Peyer's patch (tissue), 4 donors: ENCODE results near the gene ETV2.

Experiments
- POLR2A ChIP-seq, 2 donors: fragments of 450-650 bp; IDR thresholded peaks; one replicate each; pipeline ENCODE4 v1.5.1; 2017; ENCODE audit warnings: antibody characterized with exemption in 2 of 2, mild to moderate bottlenecking in 2 of 2, moderate library complexity in 2 of 2
- TF ChIP-seq, protein P1 (sequence below), 6 experiments: fragments of 450-650 bp in 4 of 6; fragments of 200-600 bp in 2 of 6; sonication (generic) in 1 of 6; IDR thresholded peaks; one replicate each; pipeline ENCODE4 v1.5.1; 2017 to 2019; ENCODE audit warnings: antibody characterized with exemption in 6 of 6, mild to moderate bottlenecking in 3 of 6, moderate library complexity in 1 of 6

DNA sequence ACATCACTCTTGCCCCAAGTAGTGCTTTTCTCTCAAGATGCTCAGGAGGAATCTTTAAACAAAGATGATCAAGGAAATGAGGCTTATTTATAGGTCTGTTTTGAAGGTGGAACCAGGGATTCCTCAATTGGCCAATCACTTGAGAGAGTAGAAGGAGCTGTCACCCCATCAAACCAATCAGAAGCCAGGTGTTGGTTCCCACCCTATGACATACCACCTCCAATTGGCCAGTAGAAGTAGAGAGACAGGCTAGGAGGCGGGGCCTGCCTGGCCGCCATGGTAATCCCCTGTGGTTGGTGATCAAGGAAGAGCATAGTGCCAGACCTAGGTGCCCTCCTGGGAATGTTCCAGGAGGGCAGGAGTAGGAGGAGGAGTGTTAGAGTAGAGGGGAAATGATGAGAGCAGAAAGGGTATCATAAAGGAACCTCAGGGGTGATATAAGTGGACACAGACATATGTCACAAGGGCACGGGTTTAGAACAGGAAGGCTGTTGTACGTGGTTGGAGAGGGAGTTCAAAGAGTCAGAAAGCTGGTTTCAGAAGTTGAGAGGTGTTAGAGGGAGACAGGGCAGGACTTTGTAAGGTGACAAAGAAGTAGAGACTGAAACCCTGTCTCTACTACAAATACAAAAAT lies 45.1 kb upstream of the ETV2 start:
- TF ChIP-seq, protein P1, sequence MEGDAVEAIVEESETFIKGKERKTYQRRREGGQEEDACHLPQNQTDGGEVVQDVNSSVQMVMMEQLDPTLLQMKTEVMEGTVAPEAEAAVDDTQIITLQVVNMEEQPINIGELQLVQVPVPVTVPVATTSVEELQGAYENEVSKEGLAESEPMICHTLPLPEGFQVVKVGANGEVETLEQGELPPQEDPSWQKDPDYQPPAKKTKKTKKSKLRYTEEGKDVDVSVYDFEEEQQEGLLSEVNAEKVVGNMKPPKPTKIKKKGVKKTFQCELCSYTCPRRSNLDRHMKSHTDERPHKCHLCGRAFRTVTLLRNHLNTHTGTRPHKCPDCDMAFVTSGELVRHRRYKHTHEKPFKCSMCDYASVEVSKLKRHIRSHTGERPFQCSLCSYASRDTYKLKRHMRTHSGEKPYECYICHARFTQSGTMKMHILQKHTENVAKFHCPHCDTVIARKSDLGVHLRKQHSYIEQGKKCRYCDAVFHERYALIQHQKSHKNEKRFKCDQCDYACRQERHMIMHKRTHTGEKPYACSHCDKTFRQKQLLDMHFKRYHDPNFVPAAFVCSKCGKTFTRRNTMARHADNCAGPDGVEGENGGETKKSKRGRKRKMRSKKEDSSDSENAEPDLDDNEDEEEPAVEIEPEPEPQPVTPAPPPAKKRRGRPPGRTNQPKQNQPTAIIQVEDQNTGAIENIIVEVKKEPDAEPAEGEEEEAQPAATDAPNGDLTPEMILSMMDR (IDR thresholded peaks at IDR 0.05) = no peak
- TF ChIP-seq POLR2A (IDR thresholded peaks at IDR 0.05) = no peak
